Thyroid gland (tissue), 4 donors: ENCODE results near the gene MICAL3.

Experiments
- POLR2A ChIP-seq, 2 donors: fragments of 450-650 bp; IDR thresholded peaks; one replicate each; pipeline ENCODE4 v1.6.1; 2017; ENCODE audit warnings: antibody characterized with exemption in 2 of 2, mild to moderate bottlenecking in 2 of 2, moderate library complexity in 1 of 2
- TF ChIP-seq, protein P1 (sequence below), 6 experiments: fragments of 200-600 bp in 3 of 6; fragments of 450-650 bp in 3 of 6; sonication (generic) in 3 of 6; IDR thresholded peaks; one replicate each; pipeline ENCODE4 v1.5.1; 2016 to 2019; ENCODE audit warnings: antibody characterized with exemption in 6 of 6, mild to moderate bottlenecking in 2 of 6, inconsistent platforms in 1 of 6, moderate library complexity in 1 of 6

DNA sequence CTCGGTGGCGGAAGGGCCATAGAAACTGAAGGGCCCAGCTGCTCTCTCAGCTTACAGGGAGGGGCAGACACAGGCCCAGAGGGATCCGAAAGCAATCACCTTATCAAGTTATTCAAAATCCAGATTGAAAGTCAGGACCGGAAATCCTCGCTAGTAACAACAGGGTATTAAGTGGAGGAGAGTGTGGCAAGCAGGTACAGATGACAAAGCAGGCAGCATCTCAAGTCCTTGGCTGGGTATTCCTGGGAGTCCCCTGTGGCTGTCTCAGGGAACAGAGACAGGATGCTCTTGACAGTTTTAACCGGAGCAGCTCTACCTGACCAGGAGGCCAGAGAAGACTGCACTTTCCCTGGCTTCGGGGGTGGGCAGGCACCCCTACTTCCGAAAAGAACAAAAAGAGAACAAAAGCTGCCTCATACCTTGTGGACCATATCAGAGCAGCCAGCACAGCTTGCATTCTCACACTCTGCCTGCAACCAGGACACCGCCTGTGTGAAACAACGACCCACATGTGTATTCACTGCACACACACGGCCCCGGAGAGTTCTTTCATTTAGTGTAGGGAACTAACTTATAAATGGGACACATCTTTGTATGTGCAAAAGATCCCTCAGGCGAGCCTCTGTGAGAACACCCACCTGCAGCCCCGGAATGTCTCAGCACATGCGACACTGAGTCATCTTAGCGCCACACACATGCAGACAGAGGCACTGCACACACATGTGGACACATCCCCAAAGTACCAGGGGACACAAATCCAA, 78.3 kb downstream of the MICAL3 start:
- TF ChIP-seq, protein P1, sequence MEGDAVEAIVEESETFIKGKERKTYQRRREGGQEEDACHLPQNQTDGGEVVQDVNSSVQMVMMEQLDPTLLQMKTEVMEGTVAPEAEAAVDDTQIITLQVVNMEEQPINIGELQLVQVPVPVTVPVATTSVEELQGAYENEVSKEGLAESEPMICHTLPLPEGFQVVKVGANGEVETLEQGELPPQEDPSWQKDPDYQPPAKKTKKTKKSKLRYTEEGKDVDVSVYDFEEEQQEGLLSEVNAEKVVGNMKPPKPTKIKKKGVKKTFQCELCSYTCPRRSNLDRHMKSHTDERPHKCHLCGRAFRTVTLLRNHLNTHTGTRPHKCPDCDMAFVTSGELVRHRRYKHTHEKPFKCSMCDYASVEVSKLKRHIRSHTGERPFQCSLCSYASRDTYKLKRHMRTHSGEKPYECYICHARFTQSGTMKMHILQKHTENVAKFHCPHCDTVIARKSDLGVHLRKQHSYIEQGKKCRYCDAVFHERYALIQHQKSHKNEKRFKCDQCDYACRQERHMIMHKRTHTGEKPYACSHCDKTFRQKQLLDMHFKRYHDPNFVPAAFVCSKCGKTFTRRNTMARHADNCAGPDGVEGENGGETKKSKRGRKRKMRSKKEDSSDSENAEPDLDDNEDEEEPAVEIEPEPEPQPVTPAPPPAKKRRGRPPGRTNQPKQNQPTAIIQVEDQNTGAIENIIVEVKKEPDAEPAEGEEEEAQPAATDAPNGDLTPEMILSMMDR (IDR thresholded peaks at IDR 0.05) = no peak
- no peak for TF ChIP-seq POLR2A (IDR thresholded peaks at IDR 0.05)
